HUDEP-2 (cell line): Measurements from ENCODE around the gene TH.

ENCODE experiments used
- DNase-seq, 76 experiments: peaks; one replicate each; lab custom pipeline; 2025; ENCODE audit not compliant: unreplicated experiment in 76 of 76; lab: John Stamatoyannopoulos, UW

The TH gene

DNA sequence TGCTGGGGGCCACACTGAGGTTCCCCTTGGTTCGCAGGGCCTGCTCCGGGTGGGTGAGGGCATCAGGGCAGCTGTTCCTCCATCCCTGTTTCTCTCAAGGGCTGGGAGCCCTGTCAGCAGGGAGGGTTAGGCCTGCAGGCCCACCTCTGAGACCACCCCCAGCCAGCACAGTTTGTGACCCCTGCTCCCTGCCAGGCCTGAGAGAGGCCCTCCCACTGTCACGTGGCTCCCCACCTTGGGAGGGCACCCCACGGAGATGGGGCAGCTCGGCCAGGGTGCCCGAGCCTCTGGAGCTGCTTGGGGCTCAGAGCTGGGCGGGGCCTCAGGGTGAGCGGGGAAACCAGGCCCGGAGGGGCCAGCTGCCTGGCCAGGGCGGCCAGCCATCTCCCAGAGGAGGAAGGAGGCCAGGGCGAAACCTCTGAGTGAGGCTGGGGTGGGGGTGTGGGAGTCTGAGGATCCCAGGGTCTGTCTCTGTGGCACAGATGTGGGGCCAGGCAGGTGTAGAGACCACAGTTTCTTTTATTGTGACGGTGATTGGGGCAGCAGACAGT lies 8.1 kb downstream of the TH start:
- DNase-seq = no peak

DNA sequence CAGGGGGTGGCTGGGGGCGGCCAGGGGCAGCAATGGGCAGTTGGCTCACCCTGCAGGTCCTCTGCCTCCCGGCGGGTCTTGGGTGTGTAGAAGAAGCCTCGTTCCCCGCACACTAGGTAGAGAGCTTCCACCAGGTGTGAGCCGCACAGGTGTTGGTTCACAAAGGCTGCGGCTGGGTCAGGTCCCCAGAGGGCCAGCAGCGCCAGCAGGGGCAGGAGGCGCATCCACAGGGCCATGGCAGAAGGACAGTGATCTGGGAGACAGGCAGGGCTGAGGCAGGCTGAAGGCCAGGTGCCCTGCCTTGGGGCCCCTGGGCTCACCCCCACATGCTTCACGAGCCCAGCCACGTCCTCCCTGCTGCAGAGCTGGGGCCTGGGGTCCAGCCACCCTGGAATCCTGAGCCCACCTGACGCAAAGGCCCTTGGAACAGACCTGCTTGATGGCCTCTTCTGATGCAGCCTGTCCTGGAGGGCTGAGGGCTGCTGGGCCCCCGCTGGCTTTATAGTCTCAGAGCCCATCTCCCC lies 10.8 kb downstream of the TH start, which contains the start of gene INS:
Gene INS (minus strand): TSS at position 474 of the 524 bp plus-strand sequence. CDS start 238 bp downstream, at position 236.
- no peak for DNase-seq

DNA sequence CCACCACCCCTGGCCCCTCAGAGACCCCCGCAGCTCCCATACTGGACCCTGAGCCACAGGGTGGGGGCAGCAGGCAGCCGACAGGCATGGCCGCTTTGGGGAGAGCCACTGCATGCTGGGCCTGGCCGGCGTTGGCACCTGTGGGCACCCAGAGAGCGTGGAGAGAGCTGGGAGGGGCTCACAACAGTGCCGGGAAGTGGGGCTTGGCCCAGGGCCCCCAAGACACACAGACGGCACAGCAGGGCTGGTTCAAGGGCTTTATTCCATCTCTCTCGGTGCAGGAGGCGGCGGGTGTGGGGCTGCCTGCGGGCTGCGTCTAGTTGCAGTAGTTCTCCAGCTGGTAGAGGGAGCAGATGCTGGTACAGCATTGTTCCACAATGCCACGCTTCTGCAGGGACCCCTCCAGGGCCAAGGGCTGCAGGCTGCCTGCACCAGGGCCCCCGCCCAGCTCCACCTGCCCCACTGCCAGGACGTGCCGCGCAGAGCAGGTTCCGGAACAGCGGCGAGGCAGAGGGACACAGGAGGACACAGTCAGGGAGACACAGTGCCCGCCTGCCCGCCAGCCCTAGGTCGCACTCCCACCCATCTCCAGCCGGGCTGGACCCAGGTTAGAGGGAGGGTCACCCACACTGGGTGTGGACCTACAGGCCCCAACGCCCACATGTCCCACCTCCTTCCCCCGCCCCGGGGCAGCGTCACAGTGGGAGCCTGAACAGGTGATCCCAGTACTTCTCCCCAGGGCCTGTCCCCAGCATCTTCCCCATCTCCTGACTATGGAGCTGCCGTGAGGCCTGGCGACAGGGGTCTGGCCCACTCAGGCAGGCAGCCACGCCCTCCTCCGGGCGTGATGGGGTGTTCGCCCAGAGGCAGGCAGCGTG lies 11.8 kb downstream of the TH start:
- no peak for DNase-seq

GRCh38 chr11:2158966-2159365 lies 12.6 kb downstream of the TH start:
- no peak for DNase-seq

GRCh38 chr11:2158296-2158737 lies 13.3 kb downstream of the TH start:
- no peak for DNase-seq

- DNase-seq = no peak
Observed at GRCh38 chr11:2157294-2158040, 14.1 kb downstream of the TH start.

DNA sequence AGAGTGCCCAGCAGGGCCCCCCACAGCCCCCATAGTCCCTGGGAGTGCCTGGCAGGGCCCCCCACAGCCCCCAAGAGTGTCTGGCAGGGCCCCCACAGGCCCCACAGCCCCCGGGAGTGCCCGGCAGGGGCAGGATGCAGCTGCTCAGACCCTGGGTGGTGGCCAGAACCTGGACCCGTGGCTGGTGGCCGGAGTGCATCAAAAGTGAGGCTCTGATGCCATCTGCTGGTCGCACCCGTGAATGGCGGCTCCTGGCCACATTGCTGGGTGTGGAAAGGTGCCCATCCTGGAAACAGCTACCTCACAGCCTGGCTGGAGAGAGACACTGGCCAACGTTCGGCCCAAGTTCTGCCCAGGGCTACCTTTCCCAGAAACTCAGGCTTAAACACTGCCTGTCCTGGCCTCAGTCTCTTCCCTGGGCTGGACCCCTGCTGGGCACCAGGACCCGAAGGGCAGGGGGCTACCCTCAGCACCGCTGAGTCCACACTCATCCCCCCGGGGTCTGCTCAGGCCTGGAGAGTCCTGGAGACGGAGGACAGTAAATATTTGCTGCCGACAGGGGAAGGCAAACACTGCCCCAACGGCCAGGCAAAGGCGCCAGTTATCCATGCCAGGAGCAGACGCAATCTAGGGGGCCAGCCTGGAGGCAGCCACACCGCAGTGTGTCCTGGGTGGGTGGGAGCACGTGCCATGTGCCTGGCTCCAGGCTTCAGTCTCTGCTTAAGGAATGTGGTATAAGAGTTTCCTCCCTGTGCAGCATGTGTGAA lies 15.0 kb downstream of the TH start:
- DNase-seq = peak in 51 of 76 experiments; percentile 1 to 74 (median 31)

GRCh38 chr11:2155511-2155910 lies 16.1 kb downstream of the TH start:
- DNase-seq = no peak

GRCh38 chr11:2154889-2155288 lies 16.7 kb downstream of the TH start:
- no peak for DNase-seq

DNA sequence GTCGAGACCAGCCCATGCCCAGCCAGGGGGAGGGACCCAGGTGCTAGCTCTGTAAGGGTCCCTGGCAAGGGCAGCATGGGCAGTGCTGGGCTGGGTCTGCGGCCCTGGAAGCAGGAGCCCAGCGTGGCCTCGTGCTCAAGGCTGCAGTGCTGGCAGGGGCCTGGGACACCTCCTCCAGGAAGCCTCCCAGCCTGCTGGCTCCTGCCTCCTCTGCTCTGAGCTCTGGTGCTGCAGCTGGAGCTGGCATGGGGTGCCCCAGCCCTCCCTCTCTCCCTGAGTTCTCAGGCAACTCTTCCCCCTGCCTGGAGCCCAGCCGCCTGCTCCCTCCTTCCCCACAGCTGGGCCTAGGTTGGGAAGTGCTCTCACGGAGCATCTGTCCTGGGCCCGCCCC lies 17.4 kb downstream of the TH start:
- DNase-seq = no peak

DNA sequence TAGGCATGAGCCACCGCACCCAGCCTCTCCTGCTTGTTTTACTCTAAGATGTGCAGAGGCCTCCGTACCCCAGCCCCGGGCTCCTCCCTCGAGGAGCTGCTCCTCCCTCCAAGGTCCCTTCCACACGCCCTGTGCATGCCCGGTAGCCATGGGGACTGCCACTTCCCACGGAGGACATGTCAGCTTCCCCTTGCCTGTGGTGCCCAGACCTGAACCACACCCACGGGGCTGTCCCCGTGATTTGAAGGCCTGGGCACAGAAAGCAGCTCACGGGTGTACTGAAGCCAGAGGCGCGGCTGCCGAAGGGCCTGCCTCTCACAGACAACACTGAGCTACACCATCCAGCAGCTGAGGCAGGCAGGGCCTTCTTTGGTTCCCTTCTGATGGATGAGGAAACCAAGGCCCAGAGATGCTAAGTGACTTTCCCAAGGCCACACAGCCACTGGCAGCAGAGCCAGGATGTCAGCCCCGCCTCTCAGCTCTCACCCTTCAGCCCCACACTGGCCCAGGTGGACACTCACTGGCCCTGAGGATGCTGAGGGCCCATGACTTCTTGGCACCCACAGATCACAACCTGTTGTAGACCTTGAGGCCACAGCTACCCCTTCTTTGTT lies 17.9 kb downstream of the TH start:
- no peak for DNase-seq

DNA sequence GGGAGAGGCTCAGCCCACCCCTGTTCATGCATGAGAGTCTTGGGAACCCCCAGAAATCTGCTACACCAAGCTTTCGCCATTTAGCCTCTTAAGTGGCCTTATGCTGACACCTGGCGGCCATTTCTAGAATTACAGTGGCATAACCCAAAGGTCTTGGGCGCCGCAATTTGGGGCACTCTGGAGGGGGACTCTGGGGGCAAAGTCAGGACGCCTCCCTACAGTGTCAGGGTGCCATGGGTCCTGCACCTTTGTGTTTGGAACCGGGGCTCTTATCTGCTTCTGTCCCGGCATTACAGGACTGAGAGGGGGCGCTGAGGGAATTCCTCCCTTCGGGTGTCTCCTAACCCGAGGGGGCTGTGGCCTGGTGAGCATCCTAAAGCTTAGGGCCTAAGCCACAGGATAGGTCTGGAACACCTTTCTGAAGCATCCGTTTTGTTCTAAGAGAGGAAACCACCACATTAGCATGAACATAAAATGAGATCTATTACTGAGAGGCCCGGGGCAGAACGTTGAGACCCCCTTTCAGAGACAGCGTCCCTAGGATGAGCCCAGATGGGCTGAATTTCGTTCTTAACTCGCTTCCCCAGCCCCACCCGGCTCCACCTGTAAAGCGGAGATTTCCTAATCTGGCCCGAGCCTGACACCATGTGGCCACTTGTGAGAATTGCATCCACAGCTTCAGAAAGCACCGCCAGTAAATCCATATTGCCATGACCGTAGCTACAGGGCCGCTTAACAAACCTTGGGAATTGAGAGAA lies 19.9 kb downstream of the TH start:
- peak in 61 of 76 experiments; percentile 4 to 69 (median 31) for DNase-seq

- peak in 2 of 76 experiments; percentile 7 to 13 for DNase-seq
Observed at GRCh38 chr11:2149864-2150847, 21.5 kb downstream of the TH start.

- no peak for DNase-seq
Observed at GRCh38 chr11:2149460-2149859, 22.2 kb downstream of the TH start.

DNA sequence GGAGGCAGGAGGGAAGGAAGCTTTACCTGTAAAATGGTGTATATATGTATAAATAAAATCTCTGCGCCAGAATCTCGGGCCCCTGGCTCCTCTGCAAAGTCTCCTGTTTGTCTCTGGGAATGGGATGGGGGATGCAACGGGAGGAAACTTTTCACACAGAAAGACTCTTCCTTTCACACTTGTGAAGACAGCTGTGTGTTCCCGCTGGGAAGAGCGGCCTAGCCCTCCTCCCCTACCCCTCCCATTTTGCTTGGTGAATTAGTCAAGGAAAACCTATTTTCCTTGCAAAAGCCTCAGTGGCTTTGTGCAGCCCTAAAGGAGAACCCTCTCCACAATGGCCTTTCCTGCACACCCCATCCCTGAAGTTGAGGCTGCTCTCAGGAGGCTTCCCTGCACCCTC lies 23.0 kb downstream of the TH start:
- no peak for DNase-seq

- no peak for DNase-seq
Observed at GRCh38 chr11:2147391-2147790, 24.2 kb downstream of the TH start.

DNA sequence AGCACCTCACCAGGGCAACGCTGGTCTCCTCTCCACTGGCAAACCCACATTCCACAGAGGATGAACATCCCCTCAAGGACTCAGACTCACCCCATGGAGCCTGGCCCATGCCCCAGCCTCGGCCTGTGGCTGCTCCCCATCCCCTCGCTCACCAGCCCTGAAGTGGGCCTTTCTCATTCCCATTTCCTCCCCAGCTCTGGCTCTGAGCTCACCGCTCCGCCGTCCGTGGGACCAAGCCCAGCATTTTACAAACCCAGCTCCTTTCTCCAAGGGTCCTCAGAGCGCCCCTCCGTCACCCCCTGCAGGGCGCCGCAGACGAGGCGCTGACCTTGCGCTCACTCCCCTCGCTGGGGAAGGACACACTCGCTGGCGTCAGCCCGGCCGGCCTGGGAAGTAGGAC lies 25.6 kb downstream of the TH start:
- no peak for DNase-seq
